MM.1S (cell line): Measurements from ENCODE around the gene C5AR1.

ENCODE experiments used
- EZH2 ChIP-seq: fragments of 300-600 bp; sonication (generic); optimal IDR thresholded peaks from 2 replicates; pipeline ENCODE3; 2017; ENCODE audit warnings: low read depth, mild to moderate bottlenecking, antibody characterized with exemption, low read length, mixed read lengths
- EZH2phosphoT487 ChIP-seq: fragments of 300-600 bp; sonication (generic); IDR thresholded peaks from 2 replicates; pipeline ENCODE4 v1.6.1; 2018; ENCODE audit warnings: antibody characterized with exemption, low read length
- TF ChIP-seq, protein P1 (sequence below): fragments of 300-600 bp; sonication (generic); IDR thresholded peaks from 2 replicates; pipeline ENCODE4 v1.5.1; 2016; ENCODE audit warnings: antibody characterized with exemption, low read length, mixed read lengths

DNA sequence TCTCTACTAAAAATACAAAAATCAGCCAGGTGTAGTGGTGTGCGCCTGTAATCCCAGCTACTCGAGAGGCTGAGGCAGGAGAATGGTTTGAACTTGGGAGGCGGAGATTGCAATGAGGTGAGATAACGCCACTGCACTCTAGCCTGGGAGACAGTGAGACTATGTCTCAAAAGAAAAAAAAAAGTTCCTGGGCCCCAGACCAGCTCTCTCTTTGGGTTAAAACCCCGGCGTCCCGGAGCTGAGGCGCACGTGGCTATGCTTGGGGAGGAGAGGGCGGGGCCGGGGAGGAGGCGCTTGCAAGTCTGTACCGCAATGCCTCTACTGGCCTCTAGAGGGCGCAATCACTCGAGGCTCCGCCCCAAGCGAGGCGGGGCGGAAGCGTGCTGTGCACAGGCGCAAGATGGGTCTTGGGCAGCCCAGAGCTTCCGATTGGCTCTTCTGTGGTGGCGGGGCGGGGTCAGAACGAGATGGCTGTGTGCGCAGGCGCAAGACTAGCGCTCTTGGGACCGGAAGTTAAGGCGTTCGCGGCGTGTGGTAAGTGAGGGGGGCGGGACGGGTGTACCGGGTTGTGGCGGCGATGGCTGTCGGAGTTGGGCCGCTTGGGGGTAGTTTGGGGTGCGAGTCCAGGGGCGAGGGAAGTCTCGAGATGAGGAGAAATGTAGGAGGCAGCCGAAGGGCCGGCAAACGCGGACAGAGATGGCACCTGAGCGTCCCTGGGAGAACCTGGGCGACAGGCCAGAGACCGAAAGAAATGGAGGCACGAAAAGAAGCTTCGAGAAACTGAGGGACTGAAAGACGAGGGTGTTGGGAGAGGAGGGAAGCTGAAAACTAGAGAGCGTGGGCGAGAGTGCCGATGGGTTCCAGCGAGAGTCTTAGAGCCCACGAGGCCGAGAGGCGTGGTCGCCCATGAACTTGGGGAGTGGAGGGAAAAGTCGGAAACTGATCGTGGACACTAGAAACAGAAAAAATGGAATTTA, 39.4 kb downstream of the C5AR1 start, which contains the start of gene DHX34:
- no peak for TF ChIP-seq EZH2
- TF ChIP-seq, protein P1, sequence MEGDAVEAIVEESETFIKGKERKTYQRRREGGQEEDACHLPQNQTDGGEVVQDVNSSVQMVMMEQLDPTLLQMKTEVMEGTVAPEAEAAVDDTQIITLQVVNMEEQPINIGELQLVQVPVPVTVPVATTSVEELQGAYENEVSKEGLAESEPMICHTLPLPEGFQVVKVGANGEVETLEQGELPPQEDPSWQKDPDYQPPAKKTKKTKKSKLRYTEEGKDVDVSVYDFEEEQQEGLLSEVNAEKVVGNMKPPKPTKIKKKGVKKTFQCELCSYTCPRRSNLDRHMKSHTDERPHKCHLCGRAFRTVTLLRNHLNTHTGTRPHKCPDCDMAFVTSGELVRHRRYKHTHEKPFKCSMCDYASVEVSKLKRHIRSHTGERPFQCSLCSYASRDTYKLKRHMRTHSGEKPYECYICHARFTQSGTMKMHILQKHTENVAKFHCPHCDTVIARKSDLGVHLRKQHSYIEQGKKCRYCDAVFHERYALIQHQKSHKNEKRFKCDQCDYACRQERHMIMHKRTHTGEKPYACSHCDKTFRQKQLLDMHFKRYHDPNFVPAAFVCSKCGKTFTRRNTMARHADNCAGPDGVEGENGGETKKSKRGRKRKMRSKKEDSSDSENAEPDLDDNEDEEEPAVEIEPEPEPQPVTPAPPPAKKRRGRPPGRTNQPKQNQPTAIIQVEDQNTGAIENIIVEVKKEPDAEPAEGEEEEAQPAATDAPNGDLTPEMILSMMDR, result peak; percentile 97
- TF ChIP-seq EZH2phosphoT487, result no peak
